T1000 (cell line): ENCODE results near the gene FAM120A.

Source experiments
- DNase-seq: peaks from one replicate; lab custom pipeline; 2025; ENCODE audit warnings: mixed read lengths; lab: John Stamatoyannopoulos, UW

Gene FAM120A

DNA sequence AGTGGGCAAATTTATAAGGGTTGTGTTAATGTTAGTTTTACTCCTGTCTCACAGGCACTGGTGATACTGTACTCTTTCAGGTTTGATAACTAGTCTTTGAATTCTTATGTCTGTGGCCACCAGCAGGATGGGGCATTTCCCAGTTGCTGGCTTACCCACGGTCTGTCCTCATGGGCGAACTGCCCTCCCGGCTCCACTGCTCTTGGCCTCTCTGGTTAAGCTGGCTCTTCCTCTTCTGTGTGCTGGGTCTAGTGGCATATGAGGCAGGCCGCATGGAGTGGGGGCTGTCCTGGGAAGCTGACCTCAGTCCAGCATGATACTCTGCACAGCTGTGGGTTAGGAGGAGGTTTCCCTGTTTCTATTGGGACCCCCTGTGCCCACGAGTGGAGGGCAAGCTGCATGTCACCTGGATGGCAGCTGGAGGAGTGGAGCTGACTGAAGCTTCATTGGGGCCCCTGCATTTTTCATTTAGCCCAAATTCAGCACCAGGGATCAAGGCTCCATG is 144.4 kb downstream of the FAM120A start:
- DNase-seq = no peak

DNA sequence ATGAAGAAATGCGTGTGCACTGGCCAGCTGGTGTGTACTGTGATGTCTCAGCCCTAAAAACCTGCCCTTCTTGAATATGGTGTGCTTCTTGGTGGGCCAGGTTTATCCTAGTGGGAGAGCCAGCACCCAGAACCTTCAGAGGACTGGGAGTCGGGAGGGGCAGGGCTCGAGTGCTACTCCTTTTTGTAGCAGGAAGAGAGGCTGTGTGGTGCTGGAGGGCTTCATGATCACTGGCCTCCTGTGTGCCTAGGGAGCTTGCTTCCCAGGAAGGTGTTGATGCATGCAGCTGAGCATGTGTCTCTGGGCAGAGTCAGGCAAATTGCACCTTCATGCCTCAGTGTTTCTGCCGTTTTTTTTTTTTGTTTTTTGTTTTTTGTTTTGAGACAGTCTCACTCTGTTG is 144.9 kb downstream of the FAM120A start:
- DNase-seq = no peak

DNA sequence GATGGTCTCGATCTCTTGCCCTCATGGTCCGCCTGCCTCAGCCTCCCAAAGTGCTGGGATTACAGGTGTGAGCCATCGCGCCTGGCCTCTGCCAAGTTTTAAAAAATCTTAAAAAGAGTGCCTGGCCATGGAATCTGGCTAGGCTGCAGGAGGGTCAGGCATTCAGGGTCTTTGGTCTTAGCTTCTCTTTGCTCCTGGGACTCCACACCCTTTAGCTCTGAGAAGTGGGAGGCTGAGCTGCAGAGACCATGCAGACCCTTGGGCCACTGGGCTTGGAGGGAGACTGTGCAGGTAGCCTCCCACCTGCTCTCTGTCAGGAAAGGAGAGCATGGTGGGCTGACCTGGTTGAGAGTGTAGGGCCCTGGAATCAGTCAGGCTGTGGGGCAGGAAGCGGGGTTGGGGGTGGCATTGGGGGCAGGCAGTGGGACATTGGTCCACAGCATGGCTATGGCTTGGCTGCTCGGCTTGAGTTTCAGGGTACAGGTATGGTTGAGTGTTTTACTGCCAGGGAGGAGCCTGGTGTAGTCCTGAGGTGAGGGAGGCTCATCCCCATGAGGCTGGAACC is 145.7 kb downstream of the FAM120A start:
- DNase-seq = no peak

DNA sequence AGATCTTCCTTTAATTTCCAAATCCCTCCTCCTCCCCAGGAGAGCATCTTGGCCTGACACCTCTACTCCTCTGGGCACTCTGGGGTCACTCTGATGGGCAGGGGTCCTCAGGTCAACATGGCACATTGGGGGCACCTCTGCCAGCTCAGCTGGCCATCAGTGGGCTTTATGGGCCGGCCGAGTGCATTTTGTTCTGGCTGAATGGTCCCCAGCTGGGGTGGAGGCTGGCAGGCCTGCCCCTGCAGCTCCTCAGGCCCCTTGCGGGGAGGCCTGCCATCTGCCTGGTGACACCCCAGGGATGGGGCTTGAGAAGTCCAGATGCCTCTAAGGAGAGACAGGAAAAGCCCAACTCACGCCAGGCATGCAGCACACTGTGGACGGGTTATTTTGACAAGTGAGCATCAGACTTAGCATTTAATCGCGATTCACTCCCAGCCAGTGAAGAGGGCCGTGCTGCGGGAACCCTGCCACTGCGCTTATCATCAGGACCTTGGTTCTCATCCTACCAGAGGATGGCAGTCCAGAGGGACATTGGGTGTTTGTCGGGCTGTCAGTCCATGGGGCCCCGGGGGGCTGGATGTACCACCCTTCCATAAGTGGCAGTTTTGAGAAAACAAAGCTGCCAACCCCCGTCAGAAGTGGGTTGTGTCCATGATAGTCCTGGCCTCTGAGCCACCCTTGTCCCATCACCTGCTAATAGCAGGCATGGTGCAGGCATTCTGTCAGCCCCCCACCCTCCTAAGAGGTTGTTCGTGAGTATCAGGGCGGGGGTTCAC is 146.6 kb downstream of the FAM120A start:
- no peak for DNase-seq

DNA sequence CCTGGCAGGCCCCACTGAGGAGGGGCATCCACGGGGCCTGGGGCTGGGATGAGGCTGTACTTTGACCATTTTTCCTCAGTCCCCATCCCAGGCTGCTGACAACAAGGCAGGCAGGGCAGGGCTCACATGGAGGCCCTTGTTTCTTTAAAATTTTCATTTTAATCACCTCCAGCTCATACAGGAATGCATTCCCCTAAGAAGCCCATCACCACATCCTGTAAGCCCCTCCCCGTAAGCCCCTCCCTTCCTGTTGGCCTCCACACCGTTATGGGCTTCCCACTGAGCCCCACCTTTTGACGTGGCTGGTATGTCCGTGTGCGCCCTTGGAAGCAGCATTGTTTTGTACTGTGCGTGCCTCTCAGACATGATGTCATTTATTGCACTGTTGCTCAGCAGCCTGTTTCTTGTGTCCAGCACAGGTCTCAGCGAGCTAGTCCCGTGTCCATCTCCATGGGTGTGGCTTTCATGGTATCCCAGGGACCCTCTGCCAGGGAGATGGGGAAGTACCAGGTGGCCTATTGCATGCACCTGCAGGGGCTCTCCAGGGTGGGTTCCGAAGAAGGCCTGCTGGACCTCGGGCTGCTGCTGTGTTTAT is 147.3 kb downstream of the FAM120A start:
- no peak for DNase-seq

DNA sequence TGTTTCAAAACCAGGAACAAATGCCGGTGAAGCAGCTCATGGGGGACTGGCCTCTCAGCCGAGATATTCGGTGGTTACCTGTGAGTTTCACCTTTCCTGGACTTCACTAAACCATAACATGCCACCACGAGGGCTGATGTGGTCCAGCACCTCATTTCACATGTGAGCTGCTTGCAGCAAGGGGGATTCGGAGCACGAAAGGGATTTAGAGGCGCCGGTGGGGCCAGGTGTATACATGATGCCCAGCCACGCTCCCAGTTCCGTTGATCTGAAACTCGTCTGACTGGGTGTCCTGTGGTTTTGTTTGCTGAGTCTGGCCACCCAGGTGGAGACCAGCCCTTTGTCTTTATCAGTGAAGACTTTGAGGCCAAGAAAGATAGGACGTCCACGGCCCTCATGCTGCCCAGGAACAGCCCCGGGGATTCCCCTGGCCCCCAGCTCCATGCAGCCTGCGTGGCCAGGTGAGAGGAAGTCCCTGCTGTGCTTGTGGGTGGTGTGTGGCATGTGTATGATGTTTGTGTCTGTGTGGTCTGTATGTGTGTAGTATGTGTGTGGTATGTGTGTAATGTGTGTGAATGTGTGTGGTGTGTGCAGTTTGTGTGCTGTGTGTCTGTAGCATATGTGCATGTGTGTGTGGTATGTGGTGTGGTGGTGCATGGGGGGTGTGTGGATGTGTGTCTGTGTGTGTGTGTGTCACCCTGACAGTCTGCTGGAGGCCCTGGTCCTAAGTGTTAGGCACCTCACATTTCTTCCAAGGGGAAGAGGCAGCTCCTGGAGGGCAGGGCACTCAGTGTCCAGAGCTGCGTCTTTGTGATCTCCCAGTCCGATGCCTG is 148.3 kb downstream of the FAM120A start:
- no peak for DNase-seq

DNA sequence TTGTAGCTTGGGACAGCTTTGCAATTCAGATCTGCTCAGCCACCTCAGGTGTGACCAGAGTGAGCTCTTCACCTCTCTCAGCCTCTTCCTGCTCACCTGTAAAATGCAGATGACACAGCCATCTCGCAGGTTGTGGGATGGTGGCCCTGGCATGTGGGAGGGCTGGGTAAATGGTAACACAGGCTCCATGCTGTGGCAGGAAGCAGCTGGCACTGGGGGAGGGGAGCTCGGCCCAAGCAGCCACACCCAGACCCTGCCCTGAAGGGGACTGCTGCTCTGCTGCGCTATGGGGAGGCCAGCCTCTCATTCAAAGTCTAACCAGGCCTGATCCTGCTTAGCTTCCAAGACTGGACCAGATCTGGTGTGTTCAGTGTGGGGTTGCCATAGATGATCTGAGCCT is 149.0 kb downstream of the FAM120A start:
- no peak for DNase-seq

DNA sequence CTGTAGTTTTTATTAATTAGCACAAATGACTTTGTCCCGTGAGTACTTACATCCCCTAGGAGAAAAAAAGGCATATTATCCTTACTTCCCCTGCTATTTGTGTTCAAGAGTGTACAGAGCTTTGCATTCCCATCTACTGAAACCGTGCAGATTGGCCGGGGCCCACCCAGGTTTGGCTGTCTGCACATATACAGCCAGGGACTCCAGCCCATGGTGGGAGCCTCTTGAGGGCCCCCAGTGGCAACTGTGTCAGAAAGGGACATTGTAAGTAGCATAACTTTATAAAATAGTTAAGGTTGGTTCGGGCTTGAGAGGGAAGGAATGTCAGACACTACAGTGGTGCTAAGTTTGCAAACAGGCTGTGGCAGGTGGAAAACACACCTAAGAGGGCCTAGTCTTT is 149.6 kb downstream of the FAM120A start:
- DNase-seq = no peak

DNA sequence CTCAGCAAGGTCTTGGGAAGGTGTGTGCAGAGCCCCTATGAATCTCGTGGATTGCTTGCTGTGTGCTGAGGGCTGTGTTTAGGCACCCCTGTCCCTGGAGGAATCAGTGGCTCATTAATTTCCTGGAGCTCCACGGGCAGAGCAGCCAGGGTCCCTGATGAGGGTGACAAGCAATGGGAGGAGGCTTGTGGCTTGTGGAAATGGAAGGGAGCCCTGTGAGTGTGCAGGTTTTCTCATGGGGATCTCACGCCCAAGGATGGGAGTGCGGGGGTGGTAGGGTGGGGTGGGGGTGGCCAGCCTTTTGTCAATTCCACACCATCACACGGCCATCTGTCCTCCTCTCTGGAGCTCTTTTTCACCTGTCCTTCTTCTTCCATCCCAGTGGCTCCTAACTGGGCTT is 150.2 kb downstream of the FAM120A start:
- DNase-seq = no peak

DNA sequence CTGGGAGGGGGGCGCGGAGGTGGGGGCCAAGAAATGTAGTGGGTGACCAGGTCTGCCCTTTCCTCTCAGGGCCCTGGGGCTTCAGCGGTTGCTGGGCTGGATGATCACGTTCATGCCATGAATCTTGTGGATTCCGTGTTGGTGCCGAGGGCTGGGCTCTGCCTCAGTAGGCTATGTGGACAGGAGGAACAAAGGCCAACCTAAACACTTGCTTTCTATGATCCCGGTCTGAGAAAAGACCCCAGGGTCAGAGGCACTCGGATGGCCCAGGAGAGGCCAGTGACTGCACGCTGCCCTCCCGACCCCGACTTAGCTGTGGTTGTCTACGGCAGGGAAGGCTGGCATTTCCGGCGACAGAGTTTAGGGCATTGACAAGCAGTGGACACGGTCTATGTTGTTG is 151.5 kb downstream of the FAM120A start:
- no peak for DNase-seq

DNA sequence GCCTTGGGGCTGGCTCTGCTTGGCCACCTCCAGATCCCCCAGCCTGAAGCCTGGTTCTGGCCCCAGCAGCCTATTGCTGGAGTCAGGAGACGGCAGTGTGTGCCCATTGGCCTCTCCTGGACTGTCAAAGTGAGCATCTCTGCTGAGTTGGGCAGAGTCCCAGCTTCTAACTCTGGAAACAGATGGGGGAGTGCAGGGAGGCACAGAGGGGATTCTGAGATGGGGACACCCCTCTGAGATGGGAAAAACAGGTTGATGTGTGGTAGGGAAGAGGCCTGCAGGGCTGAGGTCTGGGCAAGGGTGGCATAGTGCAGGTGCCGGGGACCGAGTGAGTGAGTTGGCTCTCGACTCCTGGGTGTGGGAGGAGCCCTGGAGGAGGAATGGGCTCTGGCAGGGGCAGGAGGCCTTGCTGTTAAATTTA is 152.4 kb downstream of the FAM120A start:
- DNase-seq = no peak

DNA sequence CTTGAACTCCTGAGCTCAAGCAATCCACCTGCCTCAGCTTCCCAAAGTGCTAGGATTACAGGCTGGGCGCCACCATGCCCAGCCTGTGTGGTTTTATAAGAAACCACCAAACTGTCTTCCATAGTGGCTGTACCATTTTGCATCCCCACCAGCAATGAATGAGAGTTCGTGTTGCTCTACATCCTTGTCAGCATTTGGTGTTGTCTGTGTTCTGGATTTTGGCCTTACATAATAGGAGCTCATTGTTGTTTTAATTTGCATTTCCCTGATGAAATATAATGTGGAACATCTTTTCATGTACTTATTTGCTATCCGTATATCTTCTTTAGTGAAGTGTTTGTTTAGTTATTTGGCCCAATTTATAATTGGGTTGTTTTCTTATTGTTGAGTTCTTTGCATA is 154.7 kb downstream of the FAM120A start:
- no peak for DNase-seq

DNA sequence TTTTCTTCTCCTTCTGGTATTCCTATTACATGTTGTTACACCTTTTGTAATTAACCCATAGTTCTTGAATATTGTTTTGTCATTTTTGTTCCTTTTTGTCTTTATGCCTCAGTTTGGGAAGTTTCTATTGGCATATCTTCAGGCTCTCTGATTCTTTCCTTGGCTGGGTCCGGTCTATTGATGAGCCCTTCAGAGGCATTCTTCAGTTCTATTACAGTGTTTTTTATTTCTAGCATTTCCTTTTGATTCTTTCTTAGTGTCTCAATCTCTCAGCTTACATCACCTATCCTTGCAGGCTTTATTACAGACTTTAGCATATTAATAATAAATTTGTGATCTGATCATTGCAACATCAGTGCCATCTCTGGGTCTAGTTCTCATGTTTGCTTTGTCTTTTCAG is 158.7 kb downstream of the FAM120A start:
- DNase-seq = no peak

DNA sequence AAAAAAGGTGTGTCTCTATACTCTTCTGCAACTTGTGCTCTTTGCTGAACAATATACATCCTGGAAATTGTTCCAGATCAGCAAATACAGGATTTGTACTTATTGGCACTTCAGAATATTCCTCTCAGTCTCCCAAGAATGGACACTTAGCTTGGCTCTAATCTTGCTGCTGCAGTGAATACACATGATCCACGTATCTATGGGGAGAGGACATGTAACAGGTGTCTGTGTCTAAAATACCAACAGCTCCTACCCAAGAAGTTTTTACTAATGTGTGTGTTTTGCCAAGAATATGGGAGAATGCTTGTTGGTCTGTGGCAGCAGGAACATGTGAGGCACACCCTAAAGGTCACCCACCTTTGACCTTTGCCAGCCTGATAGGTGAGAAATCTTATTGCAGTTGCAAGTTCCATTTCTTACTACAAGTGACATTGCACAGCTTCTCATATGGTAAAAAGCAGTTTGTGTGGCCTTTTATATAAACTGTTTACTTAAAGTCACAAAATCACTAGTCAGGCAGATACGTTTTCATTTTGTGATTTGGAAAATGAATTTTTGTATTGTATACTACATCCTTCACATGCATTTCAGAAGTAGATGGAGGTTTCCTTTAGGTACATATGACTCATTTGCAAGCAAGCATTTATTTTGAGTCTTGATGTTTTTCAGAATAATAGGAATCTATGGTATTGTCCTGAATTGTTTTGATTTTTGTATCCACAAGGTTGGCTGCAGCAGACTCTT is 160.7 kb downstream of the FAM120A start:
- no peak for DNase-seq

DNA sequence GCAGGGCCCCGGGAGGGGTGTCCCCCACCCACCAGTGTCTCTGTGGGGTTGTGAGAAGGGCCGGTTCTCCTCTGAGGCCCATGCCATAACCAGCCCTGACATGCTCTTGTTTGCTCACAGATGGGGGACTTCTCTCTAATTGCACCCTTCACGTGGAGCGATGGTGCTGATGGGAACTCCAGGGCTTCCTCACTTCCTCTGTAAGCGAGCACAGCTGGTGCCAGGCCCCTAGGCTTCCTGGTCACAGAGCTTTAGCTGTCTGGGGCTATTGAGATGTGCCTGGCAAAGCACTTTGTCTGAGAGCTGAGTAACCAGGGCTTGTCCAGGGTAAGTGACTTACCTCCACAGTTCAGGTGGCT is 161.3 kb downstream of the FAM120A start:
- no peak for DNase-seq

DNA sequence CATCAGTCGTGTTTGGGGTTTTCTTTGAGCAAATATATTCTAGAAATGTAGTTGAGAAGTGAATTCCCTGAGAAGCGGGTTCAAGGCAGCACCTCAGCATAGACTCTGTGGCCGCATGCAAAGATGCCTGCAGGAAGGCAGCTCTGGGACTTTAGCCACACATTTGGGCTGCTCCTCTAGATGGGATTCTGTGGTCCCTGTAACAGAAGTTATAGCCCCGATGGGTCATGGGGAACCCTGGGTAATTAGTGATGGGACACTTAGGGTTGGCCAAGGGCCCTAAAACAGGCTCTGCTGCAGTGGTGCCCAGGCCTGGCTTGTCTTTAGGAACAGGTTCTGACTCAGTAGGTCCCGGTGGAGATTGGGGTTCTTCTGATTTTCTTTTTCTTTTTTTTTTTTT is 161.7 kb downstream of the FAM120A start:
- no peak for DNase-seq

DNA sequence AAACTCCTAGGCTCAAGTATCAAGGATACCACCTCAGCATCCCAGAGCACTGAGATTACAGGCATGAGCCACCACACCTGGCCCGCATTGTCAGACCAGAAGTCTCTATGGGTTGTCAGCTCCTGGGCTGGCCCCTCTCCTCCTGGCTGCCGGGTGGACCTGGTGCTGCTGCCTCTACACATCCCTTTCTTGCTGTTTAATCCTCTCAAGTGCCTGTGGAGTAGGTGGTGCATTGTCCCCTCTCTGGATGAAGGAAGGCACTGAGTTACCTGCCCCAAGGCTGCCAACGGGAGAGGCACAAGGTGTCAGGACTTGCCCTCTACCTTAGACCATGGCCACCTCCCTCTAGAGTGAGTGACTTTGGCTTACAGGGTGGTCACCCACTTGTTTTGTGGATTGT is 162.3 kb downstream of the FAM120A start:
- DNase-seq = no peak

DNA sequence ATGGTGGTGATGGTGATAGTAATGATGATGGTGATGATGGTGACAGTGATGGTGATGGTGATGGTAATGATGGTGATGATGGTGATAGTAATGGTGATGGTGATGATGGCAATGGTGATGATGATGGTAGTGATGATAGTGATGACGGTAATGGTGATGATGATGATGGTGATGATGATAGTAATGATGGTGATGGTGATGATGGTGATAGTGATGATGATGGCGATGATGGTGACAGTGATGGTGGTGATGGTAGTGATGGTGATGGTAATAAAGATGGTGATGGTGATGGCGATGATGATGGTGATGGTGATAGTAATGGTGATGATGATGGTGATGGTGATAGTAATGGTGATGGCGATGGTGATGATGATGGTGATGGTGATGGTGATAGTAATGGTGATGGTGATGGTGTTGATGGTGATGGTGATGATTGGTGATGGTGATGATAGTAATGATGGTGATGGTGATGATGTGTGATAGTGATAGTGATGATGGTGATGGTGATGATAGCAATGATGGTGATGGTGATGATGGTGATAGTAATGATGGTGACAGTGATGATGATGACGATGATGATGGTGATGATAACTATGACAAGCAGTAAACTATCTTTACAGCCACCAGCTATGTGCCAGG is 163.5 kb downstream of the FAM120A start:
- DNase-seq = no peak
